Measurements from ENCODE around the gene JAG1.

JAG1 gene

GRCh38 chr20:10673842-10674683 is at the start of gene JAG1:
JAG1 (minus strand) TSS chr20:10673999; CDS start chr20:10673530, 469 bp downstream.
- peak; percentile 91 for DNase-seq

GRCh38 chr20:10721976-10722375 is 48.2 kb upstream of the JAG1 start:
- no peak for DNase-seq

GRCh38 chr20:10721137-10721896 is 47.5 kb upstream of the JAG1 start:
- no peak for DNase-seq

GRCh38 chr20:10720565-10720964 is 46.8 kb upstream of the JAG1 start:
- DNase-seq, result peak; percentile 42

GRCh38 chr20:10719740-10720385 is 46.1 kb upstream of the JAG1 start:
- no peak for DNase-seq

GRCh38 chr20:10718661-10719060 is 44.9 kb upstream of the JAG1 start:
- DNase-seq, result no peak

- no peak for DNase-seq
These were observed 43.1 kb upstream of the JAG1 start for GRCh38 chr20:10716855-10717254.

- DNase-seq, result no peak
These were observed 41.2 kb upstream of the JAG1 start for GRCh38 chr20:10715035-10715434.

- no peak for DNase-seq
These were observed 40.6 kb upstream of the JAG1 start for GRCh38 chr20:10714236-10714975.

- DNase-seq, result no peak
These were observed 39.4 kb upstream of the JAG1 start for GRCh38 chr20:10713161-10713560.

GRCh38 chr20:10711903-10712451 is 38.2 kb upstream of the JAG1 start:
- no peak for DNase-seq

- no peak for DNase-seq
These were observed 37.4 kb upstream of the JAG1 start for GRCh38 chr20:10710991-10711775.

GRCh38 chr20:10709916-10710315 is 36.1 kb upstream of the JAG1 start:
- no peak for DNase-seq

- no peak for DNase-seq
These were observed 34.8 kb upstream of the JAG1 start for GRCh38 chr20:10708351-10709185.

- DNase-seq, result no peak
These were observed 34.0 kb upstream of the JAG1 start for GRCh38 chr20:10707791-10708190.

GRCh38 chr20:10707068-10707467 is 33.3 kb upstream of the JAG1 start:
- DNase-seq, result no peak

GRCh38 chr20:10706460-10706811 is 32.6 kb upstream of the JAG1 start:
- no peak for DNase-seq

- DNase-seq, result no peak
These were observed 32.1 kb upstream of the JAG1 start for GRCh38 chr20:10705801-10706459.

GRCh38 chr20:10701607-10702006 is 27.8 kb upstream of the JAG1 start:
- DNase-seq, result no peak

- DNase-seq, result no peak
These were observed 26.1 kb upstream of the JAG1 start for GRCh38 chr20:10699941-10700340.

All from NCI-H2171 (cell line).